Adrenal gland (tissue), 5 donors: ENCODE measurements around the gene SSPN.

Experiments used
- CTCF ChIP-seq, 6 experiments: fragments of 450-650 bp in 4 of 6; fragments of 200-600 bp in 2 of 6; sonication (generic) in 1 of 6; IDR thresholded peaks; 1 replicate in 5 of 6; 2 replicates in 1 of 6; pipeline versions ENCODE4 v1.5.1 to v1.8.0; 2016 to 2021; ENCODE audit warnings: antibody characterized with exemption in 6 of 6, mild to moderate bottlenecking in 2 of 6, moderate library complexity in 1 of 6
- POLR2A ChIP-seq, 2 donors: fragments of 450-650 bp; IDR thresholded peaks; one replicate each; pipeline ENCODE4 v1.6.1; 2017; ENCODE audit warnings: antibody characterized with exemption in 2 of 2, mild to moderate bottlenecking in 2 of 2, moderate library complexity in 1 of 2
- donor health status: DM: no; HTN: no; CAD: no.

DNA sequence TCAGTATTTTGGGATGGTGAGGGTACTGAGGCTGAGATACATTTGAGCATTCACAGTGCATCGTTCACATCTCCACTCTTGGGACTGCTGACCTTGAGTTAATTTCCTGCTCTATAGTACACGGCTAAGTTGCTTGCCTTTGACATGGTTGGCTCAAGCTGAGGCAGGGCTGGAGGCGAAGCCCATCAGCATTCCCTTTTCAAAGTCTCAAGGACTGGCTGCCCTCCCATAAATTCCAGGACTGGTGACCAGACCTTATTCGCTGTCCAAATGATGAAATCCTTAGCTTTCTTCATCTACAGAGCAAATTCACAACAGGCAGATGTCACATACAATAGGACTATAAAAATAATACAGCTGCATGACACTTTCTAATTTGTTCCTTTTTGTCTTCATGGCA is 85.9 kb downstream of the SSPN start:
- no peak for TF ChIP-seq CTCF (IDR thresholded peaks at IDR 0.05)
- no peak for TF ChIP-seq POLR2A (IDR thresholded peaks at IDR 0.05)
